IPS-11a (cell line): ENCODE measurements around the gene DHDDS.
A peak's percentile ranks its signal among the peaks of the same experiment; 100 is the strongest.

Experiments
- H3K4me3 ChIP-seq: one replicate; pipeline ENCODE4 v1.5.1; 2013; ENCODE audit warnings: low read depth, low read length, control low read depth

DHDDS gene

GRCh38 chr1:26417111-26417759 is 14.9 kb upstream of the DHDDS start:
- H3K4me3 ChIP-seq: no peak overlapping the region

DNA sequence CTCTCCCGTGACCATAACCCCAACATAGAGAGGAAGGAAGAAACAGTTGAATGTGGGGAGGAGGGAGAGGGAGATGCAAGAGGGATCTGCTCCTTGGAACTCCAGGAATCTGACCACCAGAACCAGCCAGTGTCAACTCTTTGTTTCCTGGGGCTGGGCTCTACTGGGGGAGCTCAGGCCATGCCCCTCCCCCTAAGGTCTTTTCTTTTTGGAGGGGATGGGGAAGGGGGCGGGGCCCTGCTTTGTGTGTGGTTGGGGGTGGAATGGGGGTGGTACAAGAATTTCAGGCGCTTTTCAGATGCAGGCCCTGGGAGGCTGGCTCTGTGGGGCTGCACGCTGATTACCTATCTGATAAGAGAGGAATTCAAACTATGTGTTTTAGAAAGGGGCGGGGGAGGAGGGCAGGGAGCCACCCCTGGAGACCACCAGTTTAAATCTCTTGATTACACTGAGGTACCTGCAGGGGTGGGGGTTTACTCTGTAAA is 13.2 kb upstream of the DHDDS start:
- no peak overlapping the region for H3K4me3 ChIP-seq

- no peak overlapping the region for H3K4me3 ChIP-seq
Measured at GRCh38 chr1:26419494-26419893, 12.6 kb upstream of the DHDDS start.

- no peak overlapping the region for H3K4me3 ChIP-seq
Measured at GRCh38 chr1:26429721-26430120, 2.4 kb upstream of the DHDDS start.

GRCh38 chr1:26432793-26433192 is 672 bp downstream of the DHDDS start:
- peak overlapping the region; percentile 93 for H3K4me3 ChIP-seq

- no peak overlapping the region for H3K4me3 ChIP-seq
Measured at GRCh38 chr1:26434161-26434752, 2.1 kb downstream of the DHDDS start.

GRCh38 chr1:26438041-26438440 is 5.9 kb downstream of the DHDDS start:
- no peak overlapping the region for H3K4me3 ChIP-seq

GRCh38 chr1:26440259-26440658 is 8.1 kb downstream of the DHDDS start:
- no peak overlapping the region for H3K4me3 ChIP-seq

GRCh38 chr1:26449868-26450267 is 17.7 kb downstream of the DHDDS start:
- no peak overlapping the region for H3K4me3 ChIP-seq

GRCh38 chr1:26450908-26451307 is 18.8 kb downstream of the DHDDS start:
- no peak overlapping the region for H3K4me3 ChIP-seq

DNA sequence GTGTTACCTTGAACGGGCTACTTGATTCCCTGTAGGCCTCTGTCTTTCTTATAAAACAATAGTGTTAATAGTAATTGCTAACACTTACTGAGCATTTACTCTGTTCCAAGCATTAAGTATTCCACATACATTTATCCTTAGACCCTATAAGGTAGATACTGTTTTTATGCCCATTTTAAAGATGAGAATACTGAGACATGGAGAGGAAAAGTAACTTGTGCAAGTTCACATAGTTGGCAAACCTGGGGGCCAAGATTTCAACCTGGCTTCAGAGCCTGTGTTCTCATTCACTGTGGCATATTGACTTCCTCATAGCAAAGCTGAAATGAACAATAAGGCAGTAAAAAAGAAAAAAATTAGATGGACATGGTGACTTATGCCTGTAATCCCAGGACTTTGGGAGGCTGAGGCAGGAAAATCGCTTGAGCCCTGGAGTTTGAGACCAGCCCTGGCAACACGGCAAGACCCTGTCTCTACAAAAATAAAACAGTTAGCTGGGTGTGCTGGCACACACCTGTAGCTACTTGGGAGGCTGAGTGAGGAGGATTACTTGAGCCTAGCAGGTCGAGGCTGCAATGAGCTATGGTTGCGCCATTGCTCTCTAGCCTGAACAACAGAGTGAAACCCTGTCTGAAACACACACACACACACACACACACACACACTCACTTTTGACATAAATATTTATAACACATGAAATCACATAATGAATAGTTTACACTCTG is 20.5 kb downstream of the DHDDS start:
- no peak overlapping the region for H3K4me3 ChIP-seq

- H3K4me3 ChIP-seq: no peak overlapping the region
Measured at GRCh38 chr1:26459148-26459547, 27.0 kb downstream of the DHDDS start.

- H3K4me3 ChIP-seq: no peak overlapping the region
Measured at GRCh38 chr1:26459573-26460031, 27.5 kb downstream of the DHDDS start.

- no peak overlapping the region for H3K4me3 ChIP-seq
Measured at GRCh38 chr1:26468911-26469310, 36.8 kb downstream of the DHDDS start.

DNA sequence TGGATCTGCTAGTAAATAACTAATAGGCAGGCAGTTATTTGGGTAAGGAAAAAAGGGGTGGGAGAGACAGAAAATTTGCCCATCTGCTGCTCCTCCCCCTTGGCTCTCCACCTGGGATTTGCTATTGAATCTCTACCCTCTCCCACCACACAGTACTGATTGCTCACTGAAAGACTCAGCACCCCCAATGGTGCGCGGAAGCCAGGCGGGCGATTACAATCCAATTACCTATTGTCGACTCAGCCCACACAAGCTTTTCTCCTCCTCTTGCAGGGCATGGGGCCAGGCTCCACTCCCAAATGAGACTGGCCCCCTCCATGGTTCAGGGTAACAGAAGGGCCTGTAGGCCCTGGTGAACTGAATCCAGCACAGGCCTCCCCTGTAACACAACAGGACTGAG is 37.4 kb downstream of the DHDDS start:
- H3K4me3 ChIP-seq: no peak overlapping the region

DNA sequence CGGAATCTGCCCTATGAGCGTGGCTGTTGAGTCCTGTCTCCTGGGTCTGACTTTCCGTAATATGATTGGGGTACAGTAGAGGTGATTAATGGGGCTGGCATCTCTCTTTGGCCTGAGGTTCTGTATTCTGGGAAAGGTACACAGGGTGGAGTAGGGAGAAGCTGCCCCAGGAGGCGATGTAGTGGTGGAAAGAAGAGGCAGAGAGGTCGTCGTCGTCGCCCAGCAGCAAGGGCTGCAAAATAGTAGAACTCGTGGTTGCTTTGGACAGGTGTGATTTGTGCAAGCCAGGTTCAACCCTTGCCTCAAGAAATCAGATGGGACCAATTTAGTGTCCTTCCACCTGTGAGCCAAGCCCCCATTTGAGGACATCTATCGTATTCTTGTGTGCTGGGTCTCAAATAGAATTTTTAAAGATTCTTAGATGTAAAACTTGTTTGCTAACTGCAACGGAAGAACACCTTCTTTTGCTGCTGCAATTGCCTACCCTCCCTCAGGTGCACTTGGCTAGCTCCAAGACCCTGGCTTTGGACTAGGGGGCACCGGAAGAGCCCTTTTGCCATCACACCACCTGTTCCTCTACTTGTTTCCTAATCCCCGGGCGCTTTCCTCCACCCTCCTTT is 38.9 kb downstream of the DHDDS start:
- H3K4me3 ChIP-seq: peak overlapping the region; percentile 60

- peak overlapping the region; percentile 60 for H3K4me3 ChIP-seq
Measured at GRCh38 chr1:26471498-26472319, 39.6 kb downstream of the DHDDS start.

GRCh38 chr1:26472320-26472900 is 40.3 kb downstream of the DHDDS start, which contains the start of gene HMGN2:
Gene HMGN2 (plus strand): TSS chr1:26472440. CDS start chr1:26472613, 173 bp downstream.
- H3K4me3 ChIP-seq: peak within 1 kb of the TSS; percentile 75

GRCh38 chr1:26472901-26473845 is 41.1 kb downstream of the DHDDS start:
- peak overlapping the region; percentile 75 for H3K4me3 ChIP-seq
